Adrenal gland (tissue), 5 donors: ENCODE measurements around the gene PI16.

Source experiments
- CTCF ChIP-seq, 6 experiments: fragments of 450-650 bp in 4 of 6; fragments of 200-600 bp in 2 of 6; sonication (generic) in 1 of 6; IDR thresholded peaks; 1 replicate in 5 of 6; 2 replicates in 1 of 6; pipeline versions ENCODE4 v1.5.1 to v1.8.0; 2016 to 2021; ENCODE audit warnings: antibody characterized with exemption in 6 of 6, mild to moderate bottlenecking in 2 of 6, moderate library complexity in 1 of 6
- POLR2A ChIP-seq, 2 donors: fragments of 450-650 bp; IDR thresholded peaks; one replicate each; pipeline ENCODE4 v1.6.1; 2017; ENCODE audit warnings: antibody characterized with exemption in 2 of 2, mild to moderate bottlenecking in 2 of 2, moderate library complexity in 1 of 2
- donor health status: DM: no; HTN: no; CAD: no.

GRCh38 chr6:36944650-36945049 lies 9.9 kb upstream of the PI16 start:
- TF ChIP-seq POLR2A (IDR thresholded peaks at IDR 0.05) (no peak), CTCF (IDR thresholded peaks at IDR 0.05) (no peak)
